ENCODE data around the gene HIVEP3.

GRCh38 chr1:41618066-41618825, 300.5 kb downstream of the HIVEP3 start:
- no peak for TF ChIP-seq CTCF (IDR thresholded peaks at IDR 0.05)
- TF ChIP-seq POLR2A (IDR thresholded peaks at IDR 0.05), result no peak

All from lower leg skin (tissue), 3 donors.